NCI-H526 (cell line): Measurements from ENCODE around the gene ANKEF1.
A peak's percentile ranks its signal among the peaks of the same experiment; 100 is the strongest.
"Not testable (repeated sequence)": the region's sequence is repeated elsewhere in the genome, so short reads cannot be mapped to it uniquely, and the experiment has no call there.

ENCODE experiments used
- DNase-seq, 2 experiments: peaks; one replicate each; lab custom pipeline; 2025; lab: John Stamatoyannopoulos, UW

The ANKEF1 gene

DNA sequence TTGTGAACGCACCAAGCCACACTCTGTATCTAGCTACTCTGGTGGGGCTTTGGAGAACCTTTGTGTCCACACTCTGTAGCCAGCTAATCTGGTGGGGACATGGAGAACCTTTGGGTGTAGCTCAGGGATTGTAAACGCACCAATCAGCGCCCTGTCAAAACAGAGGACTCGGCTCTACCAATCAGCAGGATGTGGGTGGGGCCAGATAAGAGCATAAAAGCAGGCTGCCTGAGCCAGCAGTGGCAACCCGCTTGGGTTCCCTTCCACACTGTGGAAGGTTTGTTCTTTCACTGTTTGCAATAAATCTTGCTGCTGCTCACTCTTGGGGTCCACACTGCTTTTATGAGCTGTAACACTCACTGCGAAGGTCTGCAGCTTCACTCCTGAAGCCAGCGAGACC is 2.5 kb upstream of the ANKEF1 start:
- not testable (repeated sequence) for DNase-seq

DNA sequence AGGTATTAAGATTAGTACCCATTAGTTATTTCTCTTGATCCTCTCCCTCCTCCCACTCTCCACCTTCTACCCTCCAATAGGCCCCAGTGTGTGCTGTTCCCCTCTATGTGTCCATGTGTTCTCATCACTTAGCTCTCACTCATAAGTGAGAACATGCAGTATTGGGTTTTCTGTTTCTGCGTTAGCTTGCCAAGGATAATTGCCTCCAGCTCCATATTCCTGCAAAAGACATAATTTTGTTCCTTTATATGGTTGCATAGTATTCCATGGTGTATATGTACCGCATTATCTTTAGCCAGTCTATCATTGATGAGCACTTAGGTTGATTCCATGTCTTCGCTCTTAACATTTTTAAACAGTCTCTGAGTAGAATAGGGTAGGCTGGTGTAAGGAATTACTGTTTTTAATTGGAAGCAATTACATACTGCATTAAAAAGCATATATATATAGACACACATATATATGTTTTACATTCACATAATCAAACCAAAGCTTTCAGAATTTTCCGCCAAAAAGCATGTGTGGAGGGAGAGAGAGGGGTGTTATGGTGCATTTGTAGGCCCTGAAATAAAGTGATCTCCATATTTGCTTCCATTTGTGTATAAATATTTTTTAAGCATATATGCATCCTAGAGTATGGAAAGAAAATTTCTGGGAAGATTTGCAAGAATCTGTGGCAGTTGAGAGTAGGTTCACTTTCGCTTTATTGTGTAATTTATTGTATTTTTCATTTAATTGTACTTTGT is 709 bp upstream of the ANKEF1 start:
- no peak for DNase-seq

DNA sequence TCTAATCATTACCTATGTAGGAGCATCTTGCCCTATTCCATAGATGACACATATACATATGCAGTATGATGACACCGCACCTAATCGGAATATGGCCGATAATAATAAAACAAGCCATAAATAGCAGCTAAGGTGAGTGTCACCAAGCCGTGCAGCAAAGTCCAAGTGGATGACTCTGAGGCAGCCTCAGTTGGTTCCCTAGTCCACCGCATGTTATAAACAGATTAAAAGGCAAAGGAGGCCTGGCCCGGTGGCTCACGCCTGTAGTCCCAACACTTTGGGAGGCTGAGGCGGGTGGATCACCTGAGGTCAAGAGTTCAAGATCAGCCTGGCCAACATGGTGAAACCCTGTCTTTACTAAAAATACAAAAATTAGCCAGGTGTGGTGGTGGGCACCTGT is 1.5 kb downstream of the ANKEF1 start:
- not testable (repeated sequence) for DNase-seq

DNA sequence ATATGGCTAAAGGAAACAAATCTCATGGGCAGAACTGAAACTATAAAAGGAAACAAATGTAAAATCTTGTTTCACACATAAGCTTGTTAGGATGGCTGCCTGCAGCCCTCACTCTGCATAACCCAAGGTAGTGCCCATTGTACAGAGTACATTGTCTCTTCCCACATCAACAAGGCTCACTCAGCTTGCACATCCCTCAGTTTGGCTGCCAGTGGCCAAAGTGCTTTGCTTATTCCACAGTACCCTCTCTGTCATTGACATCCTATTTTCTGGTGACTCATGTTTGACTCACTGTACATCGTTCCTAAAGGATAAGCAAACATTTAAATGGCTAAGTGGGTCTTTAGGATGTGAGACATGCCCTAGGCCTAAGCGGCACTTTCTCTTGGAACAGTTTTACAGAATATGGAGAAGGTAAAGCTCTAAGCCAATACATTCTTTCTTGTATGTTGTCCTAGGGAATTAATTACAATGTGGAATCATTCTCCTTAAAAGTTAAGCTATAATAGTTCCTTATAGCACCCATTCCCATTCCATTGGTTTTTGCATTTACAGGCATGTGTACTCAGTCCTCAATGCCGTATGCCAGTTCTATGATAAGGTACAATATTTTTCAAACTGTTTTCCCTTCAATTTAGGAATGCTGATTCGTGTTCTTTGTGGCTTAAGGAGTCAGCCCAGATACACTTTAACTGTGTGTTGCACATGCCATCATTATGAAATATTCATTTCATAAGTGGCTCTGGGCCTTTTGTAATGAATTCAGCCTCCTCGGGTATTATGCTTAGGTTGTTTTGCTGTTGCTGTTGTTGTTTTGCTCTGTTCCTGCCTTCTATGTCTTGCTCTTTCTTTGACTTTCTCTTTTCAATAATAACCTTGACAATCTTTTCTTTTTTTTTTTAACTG is 5.5 kb downstream of the ANKEF1 start:
- no peak for DNase-seq

DNA sequence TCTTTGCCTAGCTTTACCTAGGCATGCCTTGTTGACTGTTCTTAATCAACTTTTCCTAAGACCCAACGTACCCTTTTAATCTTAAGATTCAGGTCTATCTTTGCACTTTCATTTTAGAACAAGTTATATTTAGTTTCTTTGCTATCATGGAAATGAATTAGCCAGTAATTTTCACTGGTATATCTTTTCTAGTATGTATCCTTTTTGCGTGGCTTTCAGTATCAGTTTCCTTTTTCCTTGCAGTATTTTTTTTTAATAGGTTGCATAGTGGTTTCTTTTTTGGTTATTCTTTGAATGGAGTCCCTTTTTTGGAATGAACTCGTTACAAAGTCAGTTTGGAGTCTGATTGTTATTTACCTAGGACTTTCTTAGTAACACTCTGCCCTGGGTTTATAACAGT is 7.3 kb downstream of the ANKEF1 start:
- no peak for DNase-seq

DNA sequence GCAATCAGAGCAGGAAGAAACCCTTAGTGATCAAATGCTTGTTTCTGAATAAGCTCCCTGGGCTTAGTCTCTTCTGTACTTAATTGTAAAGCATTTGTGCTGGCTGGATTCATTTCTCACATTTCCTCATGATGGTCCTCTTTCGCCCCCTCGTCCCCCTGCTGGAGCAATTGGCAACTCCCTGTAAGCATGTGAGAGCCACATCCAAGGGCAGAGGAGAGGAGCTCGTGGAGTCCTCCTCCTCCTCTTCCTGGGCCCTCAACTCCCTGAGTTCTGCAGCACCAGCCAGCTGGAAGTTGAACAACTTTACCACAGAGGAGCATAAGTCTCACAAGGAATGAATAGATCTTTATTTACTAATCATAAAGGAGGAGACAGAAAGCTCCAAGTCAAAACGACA is 12.6 kb downstream of the ANKEF1 start:
- DNase-seq: peak; percentile 8 to 37

DNA sequence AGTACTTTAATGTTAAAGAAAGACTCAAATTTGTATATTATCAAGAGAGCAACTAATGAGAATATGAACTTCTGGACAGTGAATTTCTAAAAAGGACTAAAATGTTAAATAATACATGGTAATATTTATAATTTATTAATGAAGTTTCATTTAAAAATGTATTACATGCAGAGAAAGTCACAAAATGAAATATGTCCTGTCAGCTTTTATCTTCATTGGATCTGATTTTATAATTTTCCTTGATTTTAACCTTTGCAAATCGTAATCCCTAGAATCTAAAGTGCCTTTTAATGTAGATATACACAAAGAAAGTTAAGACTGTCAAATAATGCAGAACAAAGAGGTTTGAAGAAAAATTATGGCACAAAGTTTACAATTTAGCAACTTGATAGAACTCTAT is 16.4 kb downstream of the ANKEF1 start:
- DNase-seq: no peak

DNA sequence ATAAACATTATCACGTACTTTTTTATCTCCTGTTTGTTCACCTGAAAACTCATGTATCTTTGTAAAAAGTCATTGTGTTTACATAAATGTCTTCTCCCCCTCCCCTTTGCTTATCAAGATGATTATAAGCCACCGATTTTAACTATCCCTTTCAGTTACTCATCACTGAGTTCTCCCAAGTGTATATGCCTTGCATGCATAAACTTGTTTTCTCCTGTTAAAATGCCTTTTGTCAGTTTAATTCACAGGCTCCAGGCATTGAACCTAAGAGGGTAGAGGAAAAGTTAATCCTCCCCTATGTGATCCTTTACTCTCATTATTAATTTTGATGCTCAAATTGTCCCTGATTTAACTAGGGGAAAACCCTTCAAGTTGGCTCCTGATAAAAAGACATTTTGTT is 24.2 kb downstream of the ANKEF1 start:
- no peak for DNase-seq

DNA sequence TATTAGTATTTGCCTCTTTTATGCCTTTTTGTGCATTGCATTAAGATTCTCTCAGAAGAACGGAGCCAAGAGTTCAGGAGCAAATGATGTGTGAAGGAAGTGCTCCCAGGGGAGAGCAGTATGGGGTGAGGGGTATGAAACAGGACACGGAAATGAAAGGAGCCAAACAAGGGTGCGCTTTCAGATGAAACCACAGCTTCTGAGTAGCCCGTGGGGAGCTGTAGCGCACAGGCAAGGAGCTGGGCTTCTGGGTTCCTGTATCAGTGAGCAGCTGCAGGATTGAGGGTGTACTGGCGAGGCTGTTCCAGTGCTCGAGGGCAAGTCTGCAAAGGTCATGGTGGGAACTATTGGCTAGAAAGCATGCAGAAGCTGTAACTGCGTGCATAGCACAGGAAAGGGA is 25.4 kb downstream of the ANKEF1 start:
- peak; percentile 92 to 95 for DNase-seq

DNA sequence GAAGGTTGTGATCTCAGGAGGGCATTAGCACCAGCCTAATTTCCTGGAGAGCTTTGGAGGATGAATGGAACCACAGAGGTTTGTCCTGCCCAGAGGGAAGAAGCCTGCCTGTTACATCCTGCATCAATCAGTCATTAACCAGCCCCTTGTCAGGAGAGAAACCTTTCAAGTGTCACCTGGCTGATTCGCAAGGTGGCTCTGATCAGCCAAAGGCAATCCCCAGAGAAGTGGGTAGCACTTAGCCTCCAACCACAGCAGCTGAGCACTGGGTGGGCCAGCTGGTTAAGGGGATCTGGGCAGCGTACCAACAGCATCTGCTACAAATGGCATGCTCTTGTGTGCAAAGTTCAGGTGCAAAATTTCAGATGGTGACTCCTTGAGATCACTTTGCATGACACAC is 26.9 kb downstream of the ANKEF1 start:
- no peak for DNase-seq

DNA sequence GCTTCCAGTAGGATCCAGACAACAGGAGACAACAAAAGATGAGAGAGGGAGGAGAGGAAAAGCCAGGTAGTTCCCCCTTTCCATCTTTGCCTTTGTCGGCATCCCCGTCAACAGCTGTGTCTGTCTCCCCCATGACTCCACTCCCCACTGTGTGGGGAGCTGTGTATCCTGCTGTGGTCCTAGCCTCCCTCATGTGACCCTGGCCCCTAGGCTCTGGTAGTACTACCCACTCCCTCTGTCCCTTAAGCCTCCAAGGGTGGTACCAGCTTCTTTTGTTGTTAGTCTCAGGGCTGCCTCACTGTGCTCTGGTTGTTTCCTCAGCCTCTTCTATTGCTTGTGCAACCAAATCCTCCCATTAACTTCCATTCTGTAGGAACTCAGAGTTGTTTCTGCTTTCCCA is 28.7 kb downstream of the ANKEF1 start:
- DNase-seq: no peak

DNA sequence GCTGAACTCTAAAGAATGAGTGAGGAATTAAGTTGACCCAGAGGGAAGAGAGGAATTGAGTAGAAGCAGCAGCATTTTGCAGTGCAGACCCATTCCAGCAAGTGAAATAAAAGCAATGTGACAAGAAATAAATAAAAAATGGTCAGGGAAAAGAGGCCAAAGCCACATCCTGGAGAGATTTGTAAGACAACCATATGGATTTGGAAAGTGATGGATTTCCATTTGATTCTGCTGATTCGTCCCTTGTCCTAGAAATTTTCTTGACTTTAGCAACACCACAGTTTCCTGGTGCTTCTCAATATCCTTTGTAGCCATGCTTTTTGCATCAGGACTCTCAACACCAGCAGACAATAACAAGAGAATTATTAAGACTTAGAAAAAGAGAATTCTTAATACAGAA is 29.8 kb downstream of the ANKEF1 start:
- no peak for DNase-seq

DNA sequence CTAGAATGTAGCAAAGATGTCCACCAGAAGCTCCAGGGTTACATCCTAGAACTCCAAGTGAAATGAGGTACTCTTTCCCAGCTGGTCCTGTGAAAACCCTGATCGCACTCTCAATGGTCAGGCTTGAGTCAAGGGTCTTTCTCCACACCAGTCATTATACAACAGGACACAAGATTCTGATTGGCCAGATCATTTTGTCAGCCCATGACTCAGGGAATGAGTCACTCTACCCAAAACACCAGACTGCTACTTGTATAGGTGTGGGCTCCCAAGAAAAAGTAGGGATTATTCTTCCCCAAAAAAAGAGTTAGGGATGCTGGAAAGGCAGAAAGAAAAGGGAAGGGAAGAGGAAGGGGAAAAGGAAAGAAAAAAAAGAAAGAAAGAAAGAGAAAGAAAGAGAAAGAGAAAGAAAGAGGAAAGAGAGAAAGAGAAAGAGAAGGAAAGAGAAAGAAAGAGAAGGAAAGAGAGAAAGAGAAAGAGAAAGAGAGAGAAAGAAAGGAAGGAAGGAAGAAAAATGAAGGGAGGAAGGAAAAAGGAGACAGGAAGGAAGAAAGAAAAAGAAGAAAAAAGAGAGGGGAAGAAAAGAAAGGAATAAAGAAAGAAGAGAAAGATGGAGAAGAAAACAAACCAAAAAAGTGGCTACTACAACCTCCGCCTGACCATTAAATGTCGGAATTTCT is 30.5 kb downstream of the ANKEF1 start:
- no peak for DNase-seq

DNA sequence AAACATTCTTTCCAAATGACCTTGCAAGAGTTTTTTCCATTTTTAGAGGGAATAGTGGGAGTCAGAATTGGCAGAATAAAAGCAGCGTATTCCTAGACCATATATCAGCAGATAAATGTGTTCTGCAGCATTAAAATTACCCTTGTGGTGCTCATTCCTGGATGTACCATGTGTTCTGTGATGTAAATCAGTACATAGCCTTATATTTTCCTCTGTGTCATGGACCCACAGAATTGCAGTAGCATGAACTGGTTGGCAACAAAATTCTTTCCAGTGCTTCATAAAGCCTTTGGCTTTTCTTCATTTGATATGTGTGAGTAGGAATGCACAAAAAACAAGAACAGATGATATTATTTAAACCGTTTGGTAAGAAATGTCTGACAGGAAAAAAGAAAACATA is 32.5 kb downstream of the ANKEF1 start:
- no peak for DNase-seq

DNA sequence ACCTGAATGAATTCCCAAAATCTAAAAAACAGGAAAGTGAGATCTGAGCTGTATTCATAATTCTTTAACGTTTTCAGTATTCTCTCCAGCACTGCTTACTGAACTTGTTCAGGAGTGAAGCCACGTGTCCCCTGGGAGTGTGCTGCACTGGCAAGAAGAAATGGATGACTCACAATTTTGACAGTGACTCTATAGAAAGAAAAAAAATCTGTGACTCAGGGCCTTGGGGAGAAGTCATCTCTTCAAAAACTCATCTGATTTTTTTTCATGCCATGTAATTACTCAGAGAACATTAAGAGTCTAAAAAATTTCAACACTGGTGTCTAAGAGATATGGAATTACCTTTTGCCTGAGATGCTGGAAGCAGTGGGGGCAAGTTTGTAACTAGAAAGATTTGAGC is 39.7 kb downstream of the ANKEF1 start:
- no peak for DNase-seq

DNA sequence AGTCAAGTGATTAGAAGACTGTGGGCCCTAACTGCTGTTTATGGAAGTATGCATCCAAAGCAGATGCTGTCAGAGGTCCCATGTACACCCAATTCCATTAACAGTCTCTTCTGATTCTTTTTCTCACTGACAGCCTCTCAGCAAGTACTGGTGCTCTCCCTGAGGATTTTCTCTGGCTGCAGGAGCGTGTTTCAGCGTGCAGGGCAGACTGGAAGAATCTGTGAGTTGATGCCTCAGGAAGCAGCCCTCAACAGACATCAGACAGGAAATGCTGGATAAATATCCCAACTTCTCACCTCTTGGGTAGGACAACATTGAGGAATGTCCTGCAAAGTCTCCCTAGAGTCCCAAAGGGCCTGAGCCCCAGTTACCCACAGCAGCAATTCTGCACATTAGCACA is 40.8 kb downstream of the ANKEF1 start:
- DNase-seq: no peak

DNA sequence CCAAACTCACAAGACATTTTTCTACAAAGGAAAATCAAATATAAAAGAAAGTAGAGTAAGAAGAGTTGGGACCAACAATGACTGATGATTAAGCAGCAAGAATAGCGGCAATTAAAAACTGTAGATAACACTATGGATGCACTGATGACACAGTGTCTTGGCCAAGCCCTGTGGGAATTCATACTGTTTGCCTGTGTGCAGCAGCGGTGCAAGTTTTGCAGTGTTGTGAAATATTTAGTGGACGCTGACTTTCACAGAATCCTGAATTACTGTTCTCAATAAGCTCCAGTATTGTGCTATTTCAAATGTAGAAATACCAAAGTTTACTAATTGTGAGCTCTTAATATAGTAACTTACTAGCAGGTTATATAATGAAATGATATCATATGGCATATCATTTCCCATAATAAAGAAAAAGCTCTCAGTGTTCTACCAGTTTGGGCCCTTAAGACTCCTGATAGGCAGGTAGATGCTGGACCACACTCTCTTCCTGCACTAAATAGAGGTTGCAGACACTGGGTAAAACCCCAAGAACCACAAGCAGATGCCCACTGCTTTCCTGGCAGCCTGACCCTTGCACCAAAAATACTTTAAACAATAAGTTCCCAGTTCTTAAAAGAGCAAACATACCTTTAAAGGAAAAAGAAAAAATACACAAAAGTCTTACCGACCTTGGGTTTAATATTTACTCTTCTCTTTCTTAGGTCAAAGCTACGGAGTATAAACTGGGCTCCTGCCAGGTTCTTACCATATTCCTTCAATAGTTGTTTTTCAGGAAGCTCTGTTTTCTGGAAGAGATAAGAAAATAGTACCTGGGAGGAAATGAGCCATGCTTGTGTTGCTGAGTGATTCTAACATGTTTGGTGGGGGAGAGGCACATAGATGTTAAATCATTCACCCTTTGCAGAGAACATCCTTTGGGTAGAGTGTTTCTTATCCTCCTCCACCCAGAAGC is 41.6 kb downstream of the ANKEF1 start:
- DNase-seq: no peak

DNA sequence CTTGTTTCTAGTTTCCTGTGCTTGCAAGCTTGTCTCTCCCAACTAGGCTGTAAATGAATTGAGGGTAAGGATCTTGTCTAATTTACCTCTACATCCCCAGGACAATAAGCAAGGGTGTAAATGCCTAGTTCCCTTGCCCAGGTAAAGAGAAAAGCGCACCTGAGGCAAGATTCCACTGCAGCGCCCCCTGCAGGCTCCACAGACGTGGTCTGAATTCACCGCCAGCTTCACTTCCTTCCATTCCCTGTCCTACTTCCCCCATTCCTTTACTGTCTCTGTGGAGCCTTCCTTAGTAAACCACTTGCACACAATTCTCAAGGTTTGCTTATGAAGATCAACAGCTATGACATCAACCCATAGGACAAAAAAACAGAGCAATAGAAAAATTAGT is 42.3 kb downstream of the ANKEF1 start:
- DNase-seq: peak in 1 of 2 experiments; percentile 30

DNA sequence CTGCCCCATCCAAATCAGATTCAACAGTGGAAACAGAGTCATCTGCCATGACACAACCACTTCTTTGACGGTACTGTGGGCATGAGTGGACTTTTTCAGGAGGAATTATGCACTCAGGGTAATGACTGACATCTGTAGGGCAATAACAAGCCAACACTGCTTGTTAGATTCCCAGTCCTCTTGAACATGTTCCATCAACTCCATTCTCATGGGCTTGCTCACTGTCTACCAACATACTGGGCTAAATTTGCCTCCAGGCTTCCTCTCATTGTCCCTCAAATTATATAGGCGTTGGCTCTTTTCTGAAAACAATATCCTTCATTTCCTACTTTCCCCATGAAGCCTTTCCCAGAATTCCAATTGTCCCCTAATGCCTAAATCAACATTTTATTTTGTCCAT is 43.1 kb downstream of the ANKEF1 start:
- DNase-seq: no peak

DNA sequence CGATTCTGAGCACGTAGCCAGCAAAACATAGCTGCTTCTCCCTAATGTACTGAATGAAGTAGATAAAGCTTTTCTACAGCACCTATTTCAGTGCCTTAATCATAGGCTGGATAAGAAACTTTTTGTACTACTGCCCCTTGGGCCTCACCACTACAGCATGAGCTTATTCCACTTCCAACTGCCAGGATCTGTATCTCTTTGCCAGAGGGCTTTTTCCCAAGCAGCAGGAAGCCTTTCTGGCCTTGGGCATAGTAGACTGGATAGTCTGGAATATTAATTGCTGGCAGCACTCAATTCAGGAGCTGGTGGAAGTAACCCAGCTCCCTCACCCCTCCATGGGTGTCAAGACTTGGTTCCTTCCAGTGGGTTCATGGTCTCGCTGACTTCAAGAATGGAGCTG is 43.6 kb downstream of the ANKEF1 start:
- DNase-seq: no peak

DNA sequence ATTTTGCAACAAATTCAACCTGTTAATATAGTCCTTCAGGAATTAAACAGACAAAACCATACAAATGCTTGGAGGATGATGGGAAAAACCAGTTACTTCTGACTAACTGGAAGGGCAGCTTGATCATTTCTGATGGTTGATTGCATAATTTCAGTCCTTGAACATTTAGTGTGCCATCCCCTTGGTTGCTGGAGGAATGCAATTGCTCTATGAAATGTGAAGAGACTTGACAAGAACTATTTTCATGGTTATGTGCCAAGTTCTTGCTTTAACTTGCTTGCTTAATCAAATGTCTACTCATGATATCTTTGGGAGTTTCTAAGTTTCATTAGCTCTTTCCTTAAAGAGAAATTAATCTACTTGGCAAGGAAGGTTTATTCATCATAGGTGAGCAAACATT is 45.2 kb downstream of the ANKEF1 start:
- no peak for DNase-seq

DNA sequence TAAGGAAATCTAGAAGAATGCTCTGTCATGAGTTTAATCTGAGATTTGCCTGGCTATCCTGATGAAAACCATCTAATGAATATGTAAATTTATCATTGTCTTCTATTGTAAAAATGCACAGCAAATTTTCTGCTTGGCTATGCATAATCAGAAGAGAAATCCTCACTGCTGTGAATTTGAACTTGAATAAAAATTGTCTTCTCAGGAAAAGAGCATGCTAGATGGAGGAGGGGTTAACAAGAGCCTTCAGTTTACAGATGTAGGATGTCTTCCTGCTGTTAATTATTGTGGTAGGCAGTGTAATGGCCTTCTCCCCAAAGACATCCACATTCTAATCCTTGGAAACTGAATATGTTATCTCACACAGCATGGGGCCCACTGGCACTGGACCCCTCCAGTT is 45.8 kb downstream of the ANKEF1 start:
- DNase-seq: no peak
